CD4-positive, alpha-beta T cell treated with Interleukin-10 for 1 hour (primary cell): ENCODE data around the gene BEND2.

Experiments used
- DNase-seq: peaks from one replicate; pipeline ENCODE4 v3.0.0-alpha.2; 2020

BEND2 gene

GRCh38 chrX:18133605-18134004, 87.1 kb downstream of the BEND2 start:
- no peak for DNase-seq

- DNase-seq: no peak
Observed at GRCh38 chrX:18129690-18130089, 91.0 kb downstream of the BEND2 start.

GRCh38 chrX:18126971-18127370, 93.7 kb downstream of the BEND2 start:
- DNase-seq: no peak

- DNase-seq: no peak
Observed at GRCh38 chrX:18119856-18120255, 100.8 kb downstream of the BEND2 start.
